HCT116 (cell line): ENCODE results near the gene BAHCC1. TPM values are rescaled to one million over a fixed set of nuclear protein-coding genes. Genes with fewer than 3 reads are reported as not detected.

Experiments
- ATAC-seq: fragments of 200-7000 bp; cut with Tn5 transposase; 2 replicates; pipeline ENCODE4 v1.9.1; 2020; ENCODE audit warnings: mild to moderate bottlenecking, moderate library complexity
- BruUV-seq: library from RNA; stranded (reverse); fragments of 400-500 nt; replicated peaks from 2 replicates; lab custom pipeline; 2021; lab: Mats Ljungman, UMichigan
- CTCF ChIA-PET: fragments of 300-600 bp; sonication (Branson Sonifier 250); formaldehyde crosslinking; loops from one replicate; lab custom pipeline; 2021; ENCODE audit warnings: antibody characterized with exemption; lab: Charles Lee
- POLR2A ChIA-PET: fragments of 300-600, 350-600 bp; sonication (Branson Sonifier 250); formaldehyde crosslinking; loops from one replicate; lab custom pipeline; 2021; ENCODE audit warnings: antibody characterized with exemption; lab: Charles Lee
- RAD21 ChIA-PET, 2 experiments: fragments of 300-600 bp; sonication (Branson Sonifier 250); formaldehyde crosslinking; loops; one replicate each; lab custom pipeline; 2023; ENCODE audit warnings: low total read pairs in 2 of 2; ENCODE audit not compliant: uncharacterized antibody in 2 of 2, unreplicated experiment in 2 of 2, low non-redundant PET in 1 of 2; lab: Charles Lee
- DNase-seq: peaks from one replicate; pipeline ENCODE4 v3.0.0-alpha.2; 2010; ENCODE audit warnings: low read depth, low spot score
- H2AFZ ChIP-seq: fragments of 200-600 bp; shearing (Covaris generic), sonication (generic); 2 replicates; pipeline ENCODE4 v1.6.1; 2017; ENCODE audit warnings: low read depth, mixed run types, mixed read lengths, antibody characterized with exemption, low read length; ENCODE audit not compliant: poor library complexity, severe bottlenecking
- H3K27ac ChIP-seq: 2 replicates; pipeline ENCODE4 v1.5.1; 2012; ENCODE audit warnings: low read depth, low read length
- H3K27me3 ChIP-seq: fragments of 200-600 bp; sonication (generic); 2 replicates; pipeline ENCODE4 v1.6.1; 2016; ENCODE audit warnings: mixed run types, low read length, mixed read lengths; ENCODE audit not compliant: insufficient read depth
- H3K36me3 ChIP-seq, 2 experiments: fragments of 200-500 bp in 1 of 2; fragments of 200-600 bp in 1 of 2; sonication (Bioruptor generic) in 1 of 2; sonication (generic) in 1 of 2; 2 replicates each; pipeline versions ENCODE4 v1.5.1 to v1.6.1; 2014 to 2016; ENCODE audit warnings: low read length in 2 of 2, inconsistent platforms in 1 of 2, mixed read lengths in 1 of 2, mixed run types in 1 of 2; ENCODE audit not compliant: insufficient read depth in 2 of 2, control insufficient read depth in 1 of 2
- H3K4me1 ChIP-seq, 2 experiments: fragments of 200-600 bp in 1 of 2; sonication (generic) in 1 of 2; 2 replicates each; pipeline versions ENCODE4 v1.5.1 to v1.6.1; 2012 to 2017; ENCODE audit warnings: low read length in 2 of 2, inconsistent platforms in 1 of 2, mild to moderate bottlenecking in 1 of 2, mixed read lengths in 1 of 2, mixed run types in 1 of 2, moderate library complexity in 1 of 2; ENCODE audit not compliant: insufficient read depth in 2 of 2, control insufficient read depth in 1 of 2
- H3K4me2 ChIP-seq: fragments of 200-600 bp; sonication (generic); 2 replicates; pipeline ENCODE4 v1.6.1; 2017; ENCODE audit warnings: mixed run types, low read length, mixed read lengths
- H3K4me3 ChIP-seq, 2 experiments: fragments of 200-600 bp in 1 of 2; sonication (generic) in 1 of 2; replicated peaks in 1 of 2; 2 replicates each; pipeline ENCODE4 v1.5.1; 2011 to 2016; ENCODE audit warnings: low read length in 2 of 2, control low read depth in 1 of 2, low read depth in 1 of 2, mild to moderate bottlenecking in 1 of 2, mixed read lengths in 1 of 2, mixed run types in 1 of 2
- H3K79me2 ChIP-seq: fragments of 200-600 bp; sonication (generic); 2 replicates; pipeline ENCODE4 v1.6.1; 2017; ENCODE audit warnings: mild to moderate bottlenecking, mixed run types, low read length, moderate library complexity, mixed read lengths; ENCODE audit not compliant: insufficient read depth
- H3K9ac ChIP-seq: fragments of 200-600 bp; sonication (generic); 2 replicates; pipeline ENCODE4 v1.6.1; 2016; ENCODE audit warnings: low read length, mixed read lengths
- H3K9me2 ChIP-seq: fragments of 200-600 bp; sonication (generic), shearing (Covaris generic); 2 replicates; pipeline ENCODE4 v1.6.1; 2017; ENCODE audit warnings: mixed run types, mild to moderate bottlenecking, moderate library complexity; ENCODE audit not compliant: insufficient read depth
- H3K9me3 ChIP-seq, 2 experiments: fragments of 200-500 bp in 1 of 2; fragments of 200-600 bp in 1 of 2; sonication (Bioruptor generic) in 1 of 2; sonication (generic) in 1 of 2; 2 replicates each; pipeline ENCODE4 v1.6.1; 2014 to 2017; ENCODE audit warnings: low read length in 2 of 2, mixed read lengths in 2 of 2, inconsistent platforms in 1 of 2, low read depth in 1 of 2, mild to moderate bottlenecking in 1 of 2, mixed run types in 1 of 2, moderate library complexity in 1 of 2; ENCODE audit not compliant: control insufficient read depth in 1 of 2, insufficient read depth in 1 of 2
- H4K20me1 ChIP-seq: fragments of 200-600 bp; sonication (generic), shearing (Covaris generic); 2 replicates; pipeline ENCODE4 v1.6.1; 2017; ENCODE audit warnings: mixed run types, mild to moderate bottlenecking, moderate library complexity; ENCODE audit not compliant: insufficient read depth
- CBX3 ChIP-seq: IDR thresholded peaks from 2 replicates; pipeline ENCODE4 v1.6.1; 2012; ENCODE audit warnings: low read depth
- CEBPB ChIP-seq: IDR thresholded peaks from 2 replicates; pipeline ENCODE4 v1.6.1; 2012; ENCODE audit warnings: low read depth
- EGR1 ChIP-seq: IDR thresholded peaks from 2 replicates; pipeline ENCODE4 v1.6.1; 2012; ENCODE audit warnings: low read depth
- ELF1 ChIP-seq: IDR thresholded peaks from 2 replicates; pipeline ENCODE4 v1.6.1; 2012; ENCODE audit warnings: low read depth, borderline replicate concordance
- EZH2 ChIP-seq: fragments of 200-600 bp; sonication (generic); IDR thresholded peaks from 2 replicates; pipeline ENCODE4 v1.6.1; 2017; ENCODE audit warnings: antibody characterized with exemption, mixed run types
- EZH2phosphoT487 ChIP-seq: fragments of 200-600 bp; IDR thresholded peaks from 2 replicates; pipeline ENCODE4 v1.6.1; 2018; ENCODE audit warnings: antibody characterized with exemption, borderline replicate concordance
- JUND ChIP-seq: IDR thresholded peaks from 2 replicates; pipeline ENCODE4 v1.6.1; 2012
- POLR2AphosphoS5 ChIP-seq: IDR thresholded peaks from 2 replicates; pipeline ENCODE4 v1.6.1; 2011; ENCODE audit warnings: mild to moderate bottlenecking, low read depth, low read length, moderate library complexity
- RAD21 ChIP-seq: IDR thresholded peaks from 2 replicates; pipeline ENCODE4 v1.6.1; 2012; ENCODE audit warnings: low read depth, mild to moderate bottlenecking
- SRF ChIP-seq: IDR thresholded peaks from 2 replicates; pipeline ENCODE4 v1.6.1; 2012; ENCODE audit warnings: low read depth
- ZFX ChIP-seq: fragments of 450-650 bp; IDR thresholded peaks from 2 replicates; pipeline ENCODE4 v1.6.1; 2017
- ZNF274 ChIP-seq: fragments of 200-500 bp; sonication (Bioruptor generic); IDR thresholded peaks from 2 replicates; pipeline ENCODE4 v1.6.1; 2014; ENCODE audit warnings: mild to moderate bottlenecking, low read depth, low read length, inconsistent platforms
- intact Hi-C: fragments of 100-400 bp; cut with micrococcal nuclease; formaldehyde crosslinking; loops from 2 replicates; pipeline ENCODE4 v1.10.0; 2022
- total RNA-seq: library from RNA; stranded (reverse); gene quantifications from one replicate; pipeline ENCODE4 v1.2.1, GENCODE V29; 2021; ENCODE audit not compliant: unreplicated experiment
- TF ChIP-seq, protein P1 (sequence below): IDR thresholded peaks from 2 replicates; pipeline ENCODE4 v1.6.1; 2012
- TF ChIP-seq, protein P2 (sequence below): IDR thresholded peaks from 2 replicates; pipeline ENCODE4 v1.6.1; 2012
- TF ChIP-seq, protein P3 (sequence below): IDR thresholded peaks from 2 replicates; pipeline ENCODE4 v1.6.1; 2012; ENCODE audit warnings: low read depth
- TF ChIP-seq, protein P4 (sequence below), 3 experiments: fragments of 200-600 bp in 1 of 3; sonication (generic) in 1 of 3; IDR thresholded peaks in 2 of 3; conservative IDR thresholded peaks in 1 of 3; 2 replicates each; pipeline ENCODE4 v1.5.1; 2012 to 2017; ENCODE audit warnings: low read depth in 2 of 3, low read length in 2 of 3, antibody characterized with exemption in 1 of 3, borderline replicate concordance in 1 of 3, control low read depth in 1 of 3, mild to moderate bottlenecking in 1 of 3, mixed read lengths in 1 of 3, mixed run types in 1 of 3, moderate library complexity in 1 of 3; ENCODE audit not compliant: insufficient read depth in 1 of 3

Gene BAHCC1
- total RNA-seq, 1 experiment from 2014 or later, result 45.2 TPM

DNA sequence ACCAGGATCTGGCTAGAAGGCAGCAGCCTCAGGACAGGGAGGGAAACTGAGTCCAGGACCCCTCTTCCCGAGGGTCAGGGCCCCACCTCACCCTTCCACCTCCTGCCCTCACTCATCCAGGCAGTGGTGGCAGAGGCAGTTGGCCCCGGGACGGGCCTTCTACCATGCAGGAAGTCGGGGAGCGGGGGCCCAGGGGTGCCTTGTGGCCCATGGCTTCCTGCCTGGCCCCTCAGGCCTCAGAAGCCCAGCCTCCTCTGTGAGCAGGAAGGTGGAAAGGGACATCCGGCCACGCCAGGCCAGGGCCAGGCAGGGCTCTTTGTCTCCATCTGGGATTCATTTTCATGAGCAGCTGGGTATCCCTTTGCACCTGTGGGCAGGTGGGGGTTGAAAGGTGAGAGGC lies 58.5 kb downstream of the BAHCC1 start:
- no peaks in the 10 kb centered on the region for H3K9me3 ChIP-seq
- DNase-seq (no peak), ATAC-seq (no peak)
- ChIA-PET RAD21 (no interaction called here), POLR2A (no interaction called here), CTCF (no interaction called here)
- no peak overlapping the region for H3K27ac ChIP-seq
- H3K9ac ChIP-seq, result no peak overlapping the region
- no TSS peak for BruUV-seq
- no peaks in the 10 kb centered on the region for H3K9me2 ChIP-seq
- no peak overlapping the region for H2AFZ ChIP-seq
- no peaks in the 10 kb centered on the region for H4K20me1 ChIP-seq
- H3K79me2 ChIP-seq, result no peaks in the 10 kb centered on the region
- no peaks in the 10 kb centered on the region for H3K27me3 ChIP-seq
- intact Hi-C loops, result no loop called here
- no peak overlapping the region for H3K4me3 ChIP-seq
- no peaks in the 10 kb centered on the region for H3K4me1 ChIP-seq
- TF ChIP-seq POLR2AphosphoS5 (no peak), EZH2phosphoT487 (no peak), RAD21 (no peak), EZH2 (no peak), SRF (no peak), ZNF274 (no peak), CEBPB (no peak), CBX3 (no peak), ZFX (no peak), ELF1 (no peak), JUND (no peak), EGR1 (no peak)
- TF ChIP-seq, protein P1, sequence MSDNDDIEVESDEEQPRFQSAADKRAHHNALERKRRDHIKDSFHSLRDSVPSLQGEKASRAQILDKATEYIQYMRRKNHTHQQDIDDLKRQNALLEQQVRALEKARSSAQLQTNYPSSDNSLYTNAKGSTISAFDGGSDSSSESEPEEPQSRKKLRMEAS, result no peak
- TF ChIP-seq, protein P2, sequence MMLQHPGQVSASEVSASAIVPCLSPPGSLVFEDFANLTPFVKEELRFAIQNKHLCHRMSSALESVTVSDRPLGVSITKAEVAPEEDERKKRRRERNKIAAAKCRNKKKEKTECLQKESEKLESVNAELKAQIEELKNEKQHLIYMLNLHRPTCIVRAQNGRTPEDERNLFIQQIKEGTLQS, result no peak
- TF ChIP-seq, protein P3, sequence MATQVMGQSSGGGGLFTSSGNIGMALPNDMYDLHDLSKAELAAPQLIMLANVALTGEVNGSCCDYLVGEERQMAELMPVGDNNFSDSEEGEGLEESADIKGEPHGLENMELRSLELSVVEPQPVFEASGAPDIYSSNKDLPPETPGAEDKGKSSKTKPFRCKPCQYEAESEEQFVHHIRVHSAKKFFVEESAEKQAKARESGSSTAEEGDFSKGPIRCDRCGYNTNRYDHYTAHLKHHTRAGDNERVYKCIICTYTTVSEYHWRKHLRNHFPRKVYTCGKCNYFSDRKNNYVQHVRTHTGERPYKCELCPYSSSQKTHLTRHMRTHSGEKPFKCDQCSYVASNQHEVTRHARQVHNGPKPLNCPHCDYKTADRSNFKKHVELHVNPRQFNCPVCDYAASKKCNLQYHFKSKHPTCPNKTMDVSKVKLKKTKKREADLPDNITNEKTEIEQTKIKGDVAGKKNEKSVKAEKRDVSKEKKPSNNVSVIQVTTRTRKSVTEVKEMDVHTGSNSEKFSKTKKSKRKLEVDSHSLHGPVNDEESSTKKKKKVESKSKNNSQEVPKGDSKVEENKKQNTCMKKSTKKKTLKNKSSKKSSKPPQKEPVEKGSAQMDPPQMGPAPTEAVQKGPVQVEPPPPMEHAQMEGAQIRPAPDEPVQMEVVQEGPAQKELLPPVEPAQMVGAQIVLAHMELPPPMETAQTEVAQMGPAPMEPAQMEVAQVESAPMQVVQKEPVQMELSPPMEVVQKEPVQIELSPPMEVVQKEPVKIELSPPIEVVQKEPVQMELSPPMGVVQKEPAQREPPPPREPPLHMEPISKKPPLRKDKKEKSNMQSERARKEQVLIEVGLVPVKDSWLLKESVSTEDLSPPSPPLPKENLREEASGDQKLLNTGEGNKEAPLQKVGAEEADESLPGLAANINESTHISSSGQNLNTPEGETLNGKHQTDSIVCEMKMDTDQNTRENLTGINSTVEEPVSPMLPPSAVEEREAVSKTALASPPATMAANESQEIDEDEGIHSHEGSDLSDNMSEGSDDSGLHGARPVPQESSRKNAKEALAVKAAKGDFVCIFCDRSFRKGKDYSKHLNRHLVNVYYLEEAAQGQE, result no peak
- TF ChIP-seq, protein P4, sequence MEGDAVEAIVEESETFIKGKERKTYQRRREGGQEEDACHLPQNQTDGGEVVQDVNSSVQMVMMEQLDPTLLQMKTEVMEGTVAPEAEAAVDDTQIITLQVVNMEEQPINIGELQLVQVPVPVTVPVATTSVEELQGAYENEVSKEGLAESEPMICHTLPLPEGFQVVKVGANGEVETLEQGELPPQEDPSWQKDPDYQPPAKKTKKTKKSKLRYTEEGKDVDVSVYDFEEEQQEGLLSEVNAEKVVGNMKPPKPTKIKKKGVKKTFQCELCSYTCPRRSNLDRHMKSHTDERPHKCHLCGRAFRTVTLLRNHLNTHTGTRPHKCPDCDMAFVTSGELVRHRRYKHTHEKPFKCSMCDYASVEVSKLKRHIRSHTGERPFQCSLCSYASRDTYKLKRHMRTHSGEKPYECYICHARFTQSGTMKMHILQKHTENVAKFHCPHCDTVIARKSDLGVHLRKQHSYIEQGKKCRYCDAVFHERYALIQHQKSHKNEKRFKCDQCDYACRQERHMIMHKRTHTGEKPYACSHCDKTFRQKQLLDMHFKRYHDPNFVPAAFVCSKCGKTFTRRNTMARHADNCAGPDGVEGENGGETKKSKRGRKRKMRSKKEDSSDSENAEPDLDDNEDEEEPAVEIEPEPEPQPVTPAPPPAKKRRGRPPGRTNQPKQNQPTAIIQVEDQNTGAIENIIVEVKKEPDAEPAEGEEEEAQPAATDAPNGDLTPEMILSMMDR (IDR thresholded peaks at IDR 0.05 in 2 of 3, conservative IDR thresholded peaks at IDR 0.05 in 1 of 3; ENCODE audit: borderline replicate concordance in 1 of 3, insufficient read depth in 1 of 3, low read depth in 2 of 3, low read length in 2 of 3), result no peak
- 0 out of 4 replicates have a peak, but pooled peaks cover 0 to 2% of the 10 kb centered on the region in 2 experiments for H3K36me3 ChIP-seq
- no peak overlapping the region for H3K4me2 ChIP-seq
